Endothelial cell of hepatic sinusoid (primary cell): Measurements from ENCODE around the gene NARS2.
"Not testable (repeated sequence)": the region's sequence is repeated elsewhere in the genome, so short reads cannot be mapped to it uniquely, and the experiment has no call there.

Experiments used
- in situ Hi-C: cut with HindIII; loops from 2 replicates; pipeline ENCODE4 v1.10.0; 2017; ENCODE audit warnings: low sequenced_read_pairs

NARS2 gene

GRCh38 chr11:78547931-78548705, 26.5 kb downstream of the NARS2 start:
- in situ Hi-C loops: loop anchor here (5.0 kb wide), 1 partner anchor 96 kb away; no protein-coding TSS in a partner anchor

DNA sequence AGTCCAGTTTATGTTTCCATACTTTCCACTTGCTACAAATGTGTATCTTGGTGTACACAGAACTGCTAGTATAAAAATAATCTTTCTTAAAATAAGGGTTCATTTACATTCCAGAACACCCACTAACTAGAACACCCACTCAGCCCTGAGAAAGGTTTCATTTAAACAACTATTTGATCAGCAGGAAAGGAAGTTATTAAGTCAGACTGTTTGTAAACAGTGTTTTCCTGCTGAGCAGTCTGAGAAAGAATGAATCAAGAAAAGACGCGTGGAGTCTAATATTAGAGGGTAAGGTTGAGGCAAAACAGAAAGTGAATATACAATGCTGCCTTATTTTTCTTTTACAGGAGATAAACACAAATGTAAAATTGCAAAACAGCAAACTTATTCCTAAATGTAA, 32.7 kb downstream of the NARS2 start:
- in situ Hi-C loops: no loop called here

DNA sequence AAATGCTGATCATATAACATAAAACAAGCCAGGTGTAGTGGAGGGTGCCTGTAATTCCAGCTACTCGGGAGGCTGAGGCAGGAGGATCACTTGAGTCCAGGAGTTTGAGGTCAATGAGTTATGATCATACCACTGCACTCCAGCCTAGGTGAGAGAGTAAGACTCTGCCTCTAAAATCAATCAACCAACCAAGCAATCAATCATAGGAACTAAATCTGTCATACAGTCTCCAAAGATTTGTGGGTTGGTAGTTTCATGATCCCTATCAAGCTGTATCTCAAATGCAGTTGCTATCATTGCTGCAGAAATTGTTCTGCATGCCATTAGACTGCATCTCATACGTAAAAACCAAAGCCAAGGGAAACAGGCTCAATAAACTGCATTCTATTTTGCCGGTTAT, 33.1 kb downstream of the NARS2 start:
- in situ Hi-C loops: no loop called here

DNA sequence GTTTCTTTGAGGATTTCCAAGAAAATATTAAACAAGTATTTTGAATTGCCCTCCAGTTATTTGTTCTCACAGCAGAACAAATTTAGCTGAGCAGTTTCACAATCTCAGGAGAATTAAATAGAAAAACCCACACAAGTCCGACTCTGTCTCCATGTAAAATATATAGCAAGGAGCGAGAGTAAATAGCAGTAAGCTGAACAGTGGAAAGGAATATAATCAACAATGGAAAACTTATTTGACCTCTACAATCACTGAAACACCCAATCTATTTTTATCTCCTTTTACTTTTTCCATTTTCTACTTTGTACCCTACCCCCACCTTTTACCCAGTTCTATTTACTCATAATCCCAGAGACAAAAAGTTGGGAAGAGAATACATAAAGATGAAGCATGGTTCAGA, 34.4 kb downstream of the NARS2 start:
- in situ Hi-C loops: no loop called here

- in situ Hi-C loops: no loop called here
Measured at GRCh38 chr11:78539506-78539905, 35.2 kb downstream of the NARS2 start.

DNA sequence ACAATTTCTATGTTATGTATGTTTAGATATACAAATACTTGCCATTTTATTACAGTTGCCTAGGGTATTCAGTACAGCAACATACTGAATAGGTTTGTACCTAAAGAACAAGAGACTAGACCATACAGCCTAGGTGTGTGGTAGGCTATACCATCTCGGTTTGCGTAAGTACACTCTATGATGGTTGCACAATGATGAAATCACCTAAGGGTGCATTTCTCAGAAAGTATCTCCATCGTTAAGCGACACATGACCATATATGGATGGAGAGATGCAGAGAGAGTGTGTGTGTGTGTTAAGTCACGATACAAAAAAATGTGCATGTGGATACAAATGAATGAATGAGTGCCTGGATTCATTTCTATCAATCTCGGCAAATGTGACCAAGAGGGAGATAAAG, 37.7 kb downstream of the NARS2 start:
- in situ Hi-C loops: no loop called here

GRCh38 chr11:78535920-78536319, 38.7 kb downstream of the NARS2 start:
- in situ Hi-C loops: no loop called here

DNA sequence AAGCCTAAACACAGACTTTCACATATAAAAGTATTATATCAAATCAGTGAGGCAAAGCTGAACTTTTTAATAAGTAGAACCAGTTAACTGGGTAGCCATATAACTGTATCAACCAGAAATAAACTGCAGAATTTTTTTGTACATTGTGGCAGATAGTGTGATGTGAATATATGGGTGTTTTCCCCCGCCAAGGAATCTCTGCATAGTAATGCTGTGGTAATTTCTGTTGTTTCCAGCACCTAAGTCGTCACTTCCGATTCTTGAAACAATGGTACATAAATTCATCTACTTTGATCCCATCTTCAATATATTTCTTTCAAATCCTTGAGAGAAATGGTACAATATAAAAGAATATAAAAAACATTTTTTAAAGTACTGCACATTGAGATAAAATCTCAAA, 39.6 kb downstream of the NARS2 start:
- in situ Hi-C loops: no loop called here

DNA sequence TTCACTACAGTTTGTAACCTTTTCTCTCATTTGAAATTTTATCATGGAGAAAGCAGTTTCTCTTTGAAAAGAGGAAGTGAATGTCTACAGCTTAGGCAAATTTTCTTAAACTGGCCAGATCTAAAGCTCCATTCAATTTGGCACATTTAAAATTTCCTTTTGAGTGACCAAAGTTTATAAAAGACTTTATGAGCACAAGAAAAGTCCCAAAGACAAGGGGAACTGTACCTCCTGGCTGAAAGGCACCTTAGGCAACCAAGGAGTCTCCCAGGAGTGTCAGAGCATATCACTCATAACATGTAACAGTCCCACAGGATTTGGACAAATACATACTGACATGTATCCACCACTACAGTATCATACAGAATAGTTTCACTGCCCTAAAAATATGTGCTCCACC, 41.3 kb downstream of the NARS2 start:
- in situ Hi-C loops: no loop called here

GRCh38 chr11:78532991-78533390, 41.7 kb downstream of the NARS2 start:
- in situ Hi-C loops: no loop called here

- in situ Hi-C loops: no loop called here
Measured at GRCh38 chr11:78526497-78527146, 48.0 kb downstream of the NARS2 start.

DNA sequence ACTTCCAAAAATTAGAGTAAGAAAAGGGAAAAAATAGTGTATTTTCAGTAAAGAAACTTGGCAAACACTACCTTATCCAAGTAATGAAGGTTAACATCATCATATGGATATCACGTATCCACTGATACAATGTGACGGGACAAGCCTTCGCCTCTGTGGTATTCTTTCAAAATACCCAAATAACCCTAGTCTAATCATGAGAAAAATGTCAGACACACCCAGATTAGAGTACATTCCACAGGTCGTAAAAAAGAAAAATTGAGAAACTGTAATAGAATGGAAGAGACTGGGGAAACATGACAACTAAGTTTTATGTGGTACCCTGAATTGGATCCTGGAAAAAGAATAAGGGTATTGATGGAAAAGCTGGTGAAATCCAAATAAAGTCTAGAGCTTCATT, 48.9 kb downstream of the NARS2 start:
- in situ Hi-C loops: no loop called here

GRCh38 chr11:78520230-78520629, 54.4 kb downstream of the NARS2 start:
- in situ Hi-C loops: no loop called here

DNA sequence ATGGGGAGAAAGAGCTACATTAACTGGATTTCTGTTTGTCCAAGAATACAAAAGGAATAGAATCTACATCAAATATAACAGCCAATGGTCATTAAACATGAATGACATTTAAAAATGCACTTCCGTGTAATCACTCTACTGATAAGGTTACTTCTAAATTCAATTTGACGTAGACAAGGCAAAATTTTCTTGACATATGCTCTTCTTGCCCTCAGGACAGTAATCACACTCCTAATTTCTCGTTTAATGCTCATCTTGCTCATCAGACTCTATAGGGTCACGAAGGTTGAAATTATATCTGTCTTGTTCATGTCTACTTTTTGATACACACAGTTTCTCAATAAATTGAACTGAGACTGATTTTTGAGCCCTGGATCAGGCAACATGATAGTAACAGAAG, 58.4 kb downstream of the NARS2 start:
- in situ Hi-C loops: no loop called here

DNA sequence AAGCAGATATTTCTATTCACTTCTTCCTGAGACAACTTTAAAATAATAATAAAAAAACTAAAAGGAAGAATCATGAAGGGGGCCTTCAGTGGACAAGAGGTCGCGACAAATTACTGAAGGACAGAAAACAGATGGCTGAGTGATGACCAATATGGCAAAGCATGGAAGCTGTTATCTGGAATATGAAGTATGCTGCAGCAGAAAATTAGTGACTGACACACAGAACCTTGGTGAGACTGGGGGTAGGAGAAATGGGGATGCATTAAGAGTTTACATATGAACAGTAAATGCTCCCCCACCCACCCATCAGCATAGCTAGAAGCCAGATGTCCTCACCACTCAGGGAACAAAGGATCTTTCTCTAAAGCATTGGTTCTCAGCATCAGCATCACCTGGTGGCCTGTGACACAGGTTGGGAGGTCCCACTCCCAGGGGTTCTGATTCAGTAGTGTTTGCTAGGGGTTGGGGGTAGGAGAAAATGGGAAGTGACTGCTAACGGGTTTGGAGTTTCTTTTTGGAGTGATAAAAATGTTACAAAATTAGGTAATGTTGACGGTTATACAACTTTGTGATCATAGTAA, 59.7 kb downstream of the NARS2 start:
- in situ Hi-C loops: no loop called here

GRCh38 chr11:78513085-78513484, 61.6 kb downstream of the NARS2 start:
- in situ Hi-C loops: not testable (repeated sequence)

DNA sequence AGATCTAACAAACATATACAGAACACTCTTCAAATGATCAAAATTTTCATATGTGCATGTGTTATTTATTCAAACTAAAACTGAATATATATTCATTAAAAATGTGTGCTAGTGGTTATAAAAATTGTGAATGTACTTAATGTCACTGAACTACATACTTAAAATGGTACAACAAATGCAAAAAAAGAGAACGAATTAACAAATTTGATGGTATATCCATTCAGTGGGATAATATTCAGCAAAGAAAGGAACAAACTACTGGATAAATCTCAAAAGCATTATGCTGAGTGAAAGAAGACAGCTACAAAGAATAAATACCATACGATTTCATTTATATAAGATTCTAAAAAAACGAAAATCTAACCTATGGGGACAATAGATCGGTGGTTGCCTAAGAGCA, 64.1 kb downstream of the NARS2 start:
- in situ Hi-C loops: no loop called here

DNA sequence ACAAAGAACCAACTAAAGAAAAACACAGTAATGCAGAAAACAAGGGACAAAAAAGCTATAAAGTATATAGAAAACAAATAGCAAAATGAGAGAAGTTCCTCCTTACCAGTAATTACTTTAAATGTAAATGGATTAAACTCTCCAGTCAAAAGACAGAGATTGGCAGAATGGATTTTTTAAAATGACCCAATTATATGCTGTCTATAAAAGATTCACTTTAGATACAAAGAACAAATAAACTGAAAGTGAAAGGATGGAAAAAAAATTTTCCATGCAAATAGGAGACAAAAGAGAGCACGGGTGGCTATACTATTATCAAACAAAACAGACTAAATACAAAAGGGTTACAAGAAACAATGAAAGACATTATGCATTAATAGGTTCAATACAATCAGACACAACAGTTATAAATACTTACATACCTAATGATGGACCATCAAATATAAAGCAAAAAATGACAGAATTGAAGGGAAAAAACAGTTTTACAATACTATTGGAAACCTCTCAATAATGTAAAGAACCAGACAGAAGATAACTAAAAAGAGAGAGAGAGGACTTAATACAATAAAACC, 64.6 kb downstream of the NARS2 start:
- in situ Hi-C loops: no loop called here

GRCh38 chr11:78504708-78505107, 70.0 kb downstream of the NARS2 start:
- in situ Hi-C loops: no loop called here

DNA sequence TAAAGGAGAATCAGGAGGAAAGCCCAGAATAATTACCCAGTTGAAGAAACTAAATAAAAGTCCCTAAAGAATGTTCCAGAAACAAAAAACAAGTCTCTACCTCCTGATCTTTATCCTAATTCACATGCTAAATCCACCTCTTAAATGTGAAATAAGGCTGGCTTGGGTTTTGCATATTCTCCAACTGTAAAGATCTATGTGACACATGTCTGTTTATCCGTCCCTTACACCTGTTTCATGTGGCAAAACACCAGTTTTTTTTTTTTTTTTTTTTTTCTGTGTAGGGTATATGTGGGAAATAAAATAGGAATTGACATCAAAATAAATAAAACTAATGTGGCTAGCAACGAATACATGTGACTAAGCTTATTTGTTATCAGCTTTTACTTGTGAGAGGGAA, 70.5 kb downstream of the NARS2 start:
- in situ Hi-C loops: no loop called here

- in situ Hi-C loops: no loop called here
Measured at GRCh38 chr11:78499971-78500370, 74.7 kb downstream of the NARS2 start.

GRCh38 chr11:78497293-78497692, 77.4 kb downstream of the NARS2 start:
- in situ Hi-C loops: no loop called here
